Fibroblast of mammary gland (primary cell): ENCODE results near the gene ATXN2.
"Not testable (repeated sequence)": the region's sequence is repeated elsewhere in the genome, so short reads cannot be mapped to it uniquely, and the experiment has no call there.

Experiments used
- DNase-seq: peaks from one replicate; pipeline ENCODE4 v3.0.0-alpha.2; 2010; ENCODE audit warnings: low read depth
- H3K4me3 ChIP-seq: 2 replicates; pipeline ENCODE4 v1.5.1; 2011; ENCODE audit warnings: low read depth, mild to moderate bottlenecking, low read length, moderate library complexity; ENCODE audit not compliant: control insufficient read depth
- CTCF ChIP-seq: conservative IDR thresholded peaks from 2 replicates; pipeline ENCODE4 v1.5.1; 2011; ENCODE audit warnings: low read depth, low read length, inconsistent platforms; ENCODE audit not compliant: control insufficient read depth, insufficient read depth

Gene ATXN2

DNA sequence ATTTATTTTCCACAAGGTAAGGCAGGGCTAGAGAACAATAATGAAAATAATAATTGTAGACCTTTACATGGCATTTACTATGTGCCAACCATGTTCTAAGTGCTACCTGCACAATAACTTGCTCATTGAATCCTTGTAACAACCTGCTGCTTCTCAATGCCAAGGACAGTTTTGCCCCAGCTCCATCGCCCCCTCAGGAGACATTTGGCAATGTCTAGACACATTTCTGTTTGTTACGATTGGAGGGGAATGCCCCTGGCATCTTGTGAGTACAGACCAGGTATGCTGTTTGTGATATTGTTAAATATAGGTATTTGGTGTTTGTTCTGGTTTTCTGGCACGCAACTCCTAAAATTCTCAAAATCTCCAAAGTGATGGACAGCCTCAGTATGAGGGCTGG, 8.1 kb upstream of the ATXN2 start:
- no peak for TF ChIP-seq CTCF
- H3K4me3 ChIP-seq = no peak overlapping the region
- no peak for DNase-seq

DNA sequence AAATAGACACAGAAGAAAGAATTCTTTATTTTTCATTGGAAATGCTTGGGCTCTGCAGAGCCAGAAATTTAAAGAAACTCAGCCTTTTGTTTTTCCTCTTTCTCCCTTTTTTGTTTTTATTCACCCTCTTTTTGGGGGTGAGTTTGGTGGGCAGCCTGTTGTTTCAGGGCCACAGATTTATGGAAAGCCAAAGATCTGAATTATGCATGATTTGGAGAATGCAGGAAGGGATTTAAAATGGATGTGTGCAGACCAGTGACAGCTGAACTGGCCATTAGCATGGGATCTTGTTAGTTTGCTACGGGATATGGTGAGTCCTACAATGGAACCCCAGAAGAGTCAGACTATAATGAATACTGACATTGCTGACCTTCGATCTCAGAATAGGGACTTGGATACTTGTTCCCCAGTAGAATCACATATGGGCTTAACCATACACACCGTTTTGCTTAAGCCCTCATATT, 7.7 kb upstream of the ATXN2 start:
- no peak for TF ChIP-seq CTCF
- DNase-seq = no peak
- H3K4me3 ChIP-seq = no peak overlapping the region

GRCh38 chr12:111605911-111606766, 7.0 kb upstream of the ATXN2 start:
- TF ChIP-seq CTCF = no peak
- no peak overlapping the region for H3K4me3 ChIP-seq
- DNase-seq = no peak

DNA sequence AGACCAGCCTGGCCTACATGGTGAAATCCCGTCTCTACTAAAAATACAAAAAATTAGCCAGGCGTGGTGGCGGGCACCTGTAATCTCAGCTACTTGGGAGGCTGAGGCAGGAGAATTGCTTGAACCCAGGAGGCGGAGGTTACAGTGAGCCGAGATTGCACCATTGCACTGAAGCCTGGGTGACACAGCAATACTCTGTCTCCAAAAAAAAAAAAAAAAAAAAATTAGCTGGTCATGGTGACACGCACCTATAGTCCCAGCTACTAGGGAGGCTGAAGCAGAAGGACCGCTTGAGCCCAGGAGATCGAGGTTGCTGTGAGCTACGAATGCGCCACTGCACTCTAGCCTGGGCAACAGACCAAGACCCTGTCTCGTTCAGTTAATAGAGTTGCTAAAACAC, 3.7 kb upstream of the ATXN2 start:
- H3K4me3 ChIP-seq, DNase-seq: not testable (repeated sequence)

GRCh38 chr12:111602348-111602747, 3.2 kb upstream of the ATXN2 start:
- no peak for DNase-seq
- H3K4me3 ChIP-seq = no peak overlapping the region
- TF ChIP-seq CTCF = no peak

DNA sequence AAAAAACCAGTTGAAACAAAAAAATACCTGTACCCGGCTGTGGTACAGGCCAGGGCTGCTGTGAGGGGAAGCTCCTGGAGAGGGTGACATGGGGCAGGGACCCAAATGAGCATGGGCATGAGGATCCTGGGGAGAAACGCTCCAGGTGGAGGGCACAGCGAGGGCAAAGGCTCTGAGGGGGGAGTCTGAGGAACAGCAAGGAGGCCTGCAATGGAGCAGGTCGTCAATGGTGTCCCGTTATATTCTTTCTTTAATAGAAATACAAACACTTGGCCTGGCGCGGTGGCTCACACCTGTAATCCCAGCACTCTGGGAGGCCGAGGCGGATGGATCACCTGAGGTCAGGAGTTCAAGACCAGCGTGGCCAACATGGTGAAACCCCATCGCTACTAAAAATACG, 1.9 kb upstream of the ATXN2 start:
- not testable (repeated sequence) for DNase-seq, H3K4me3 ChIP-seq

GRCh38 chr12:111600205-111600642, 1.1 kb upstream of the ATXN2 start:
- peak overlapping the region; percentile 85 for H3K4me3 ChIP-seq
- no peak for TF ChIP-seq CTCF
- DNase-seq = no peak
